HEK293T (cell line): ENCODE measurements around the gene FAM222B.

Experiments used
- CTCF ChIA-PET: fragments of 350-600 bp; formaldehyde crosslinking; extraction: SDS; loops from one replicate; lab custom pipeline; 2021; ENCODE audit warnings: antibody characterized with exemption, inconsistent platforms; lab: Yijun Ruan, JAX
- POLR2A ChIA-PET: fragments of 350-600 bp; formaldehyde crosslinking; extraction: SDS; loops from one replicate; lab custom pipeline; 2020; ENCODE audit warnings: antibody characterized with exemption, inconsistent platforms; lab: Yijun Ruan, JAX
- DNase-seq: peaks from one replicate; pipeline ENCODE4 v3.0.0; 2012; ENCODE audit warnings: mixed read lengths; ENCODE audit errors: extremely low spot score
- ARNT ChIP-seq: fragments of 450-650 bp; IDR thresholded peaks from 2 replicates; pipeline ENCODE4 v1.6.1; 2017; ENCODE audit warnings: mild to moderate bottlenecking
- BHLHE40 ChIP-seq: fragments of 450-650 bp; IDR thresholded peaks from 2 replicates; pipeline ENCODE4 v1.6.1; 2016; ENCODE audit warnings: mild to moderate bottlenecking, moderate library complexity, borderline replicate concordance
- CTBP1 ChIP-seq: fragments of 450-650 bp; IDR thresholded peaks from 2 replicates; pipeline ENCODE4 v1.6.1; 2016; ENCODE audit warnings: borderline replicate concordance
- ELF4 ChIP-seq: fragments of 450-650 bp; IDR thresholded peaks from 2 replicates; pipeline ENCODE4 v1.6.1; 2017; ENCODE audit warnings: antibody characterized with exemption
- FOXA1 ChIP-seq: fragments of 450-650 bp; IDR thresholded peaks from 2 replicates; pipeline ENCODE4 v1.6.1; 2016; ENCODE audit warnings: mild to moderate bottlenecking
- FOXK2 ChIP-seq: fragments of 450-650 bp; IDR thresholded peaks from 2 replicates; pipeline ENCODE4 v1.6.1; 2016; ENCODE audit warnings: mild to moderate bottlenecking
- FOXM1 ChIP-seq: fragments of 450-650 bp; IDR thresholded peaks from 2 replicates; pipeline ENCODE4 v1.6.1; 2017; ENCODE audit warnings: mild to moderate bottlenecking, borderline replicate concordance
- HDGF ChIP-seq: fragments of 450-650 bp; IDR thresholded peaks from 2 replicates; pipeline ENCODE4 v1.6.1; 2017; ENCODE audit warnings: antibody characterized with exemption, borderline replicate concordance
- L3MBTL2 ChIP-seq: fragments of 450-650 bp; conservative IDR thresholded peaks from 2 replicates; pipeline ENCODE4 v1.6.1; 2016; ENCODE audit warnings: mild to moderate bottlenecking
- LEF1 ChIP-seq: fragments of 450-650 bp; IDR thresholded peaks from 2 replicates; pipeline ENCODE4 v1.6.1; 2017; ENCODE audit warnings: mild to moderate bottlenecking, borderline replicate concordance
- NFRKB ChIP-seq: fragments of 450-650 bp; IDR thresholded peaks from 2 replicates; pipeline ENCODE4 v1.6.1; 2016; ENCODE audit warnings: mild to moderate bottlenecking, moderate library complexity
- SP1 ChIP-seq: fragments of 450-650 bp; IDR thresholded peaks from 2 replicates; pipeline ENCODE4 v1.6.1; 2017
- SUZ12 ChIP-seq: fragments of 450-650 bp; IDR thresholded peaks from 2 replicates; pipeline ENCODE4 v1.6.1; 2016; ENCODE audit warnings: mild to moderate bottlenecking
- TARDBP ChIP-seq: fragments of 450-650 bp; IDR thresholded peaks from 2 replicates; pipeline ENCODE4 v1.6.1; 2016
- ZNF384 ChIP-seq: fragments of 450-650 bp; IDR thresholded peaks from 2 replicates; pipeline ENCODE4 v1.6.1; 2016
- TF ChIP-seq, protein P1 (sequence below): fragments of 450-650 bp; IDR thresholded peaks from 2 replicates; pipeline ENCODE4 v1.6.1; 2016

Gene FAM222B

GRCh38 chr17:28734712-28735241 is 107.8 kb downstream of the FAM222B start:
- no peak for TF ChIP-seq TARDBP
- no peak for TF ChIP-seq NFRKB
- TF ChIP-seq HDGF, result no peak
- no peak for TF ChIP-seq FOXM1
- no peak for TF ChIP-seq FOXA1
- no peak for TF ChIP-seq SP1
- TF ChIP-seq SUZ12, result no peak
- DNase-seq, result no peak
- ChIA-PET CTCF (interaction anchor here (1.3 kb wide), 1 partner anchor 8 kb away, joined by 8 read pairs; the partner anchor contains the start of gene TLCD1), POLR2A (interaction anchor here (1.2 to 2.2 kb wide), 4 partner anchors 9 to 15 kb away, joined by 3 to 11 read pairs (median 4); partner anchors contain the start of genes RPL23A, TLCD1 and TRAF4)

- CTCF ChIA-PET, result no interaction called here
- TF ChIP-seq SUZ12, result no peak
- no peak for TF ChIP-seq L3MBTL2
- no peak for TF ChIP-seq TARDBP
- TF ChIP-seq ELF4, result no peak
- no peak for TF ChIP-seq BHLHE40
- POLR2A ChIA-PET, result no interaction called here
- no peak for DNase-seq
Measured at GRCh38 chr17:28733346-28733745, 109.2 kb downstream of the FAM222B start.

- TF ChIP-seq ELF4 (no peak), HDGF (no peak), ARNT (no peak), TARDBP (no peak), CTBP1 (no peak), NFRKB (no peak), SUZ12 (no peak), ZNF384 (no peak), LEF1 (no peak), FOXA1 (no peak), BHLHE40 (no peak)
- TF ChIP-seq, protein P1, sequence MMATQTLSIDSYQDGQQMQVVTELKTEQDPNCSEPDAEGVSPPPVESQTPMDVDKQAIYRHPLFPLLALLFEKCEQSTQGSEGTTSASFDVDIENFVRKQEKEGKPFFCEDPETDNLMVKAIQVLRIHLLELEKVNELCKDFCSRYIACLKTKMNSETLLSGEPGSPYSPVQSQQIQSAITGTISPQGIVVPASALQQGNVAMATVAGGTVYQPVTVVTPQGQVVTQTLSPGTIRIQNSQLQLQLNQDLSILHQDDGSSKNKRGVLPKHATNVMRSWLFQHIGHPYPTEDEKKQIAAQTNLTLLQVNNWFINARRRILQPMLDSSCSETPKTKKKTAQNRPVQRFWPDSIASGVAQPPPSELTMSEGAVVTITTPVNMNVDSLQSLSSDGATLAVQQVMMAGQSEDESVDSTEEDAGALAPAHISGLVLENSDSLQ, result no peak
- ChIA-PET POLR2A (interaction anchor here (1.0 to 11.6 kb wide), 6 partner anchors 10 to 167 kb away, joined by 3 to 409 read pairs (median 44); partner anchors contain the start of genes FLOT2, PROCA1, RPL23A and TRAF4), CTCF (interaction anchor here (4.1 to 6.7 kb wide), 2 partner anchors 19 to 33 kb away, joined by 38 to 185 read pairs; no protein-coding TSS in a partner anchor)
Measured at GRCh38 chr17:28729950-28730330, 112.7 kb downstream of the FAM222B start.

DNA sequence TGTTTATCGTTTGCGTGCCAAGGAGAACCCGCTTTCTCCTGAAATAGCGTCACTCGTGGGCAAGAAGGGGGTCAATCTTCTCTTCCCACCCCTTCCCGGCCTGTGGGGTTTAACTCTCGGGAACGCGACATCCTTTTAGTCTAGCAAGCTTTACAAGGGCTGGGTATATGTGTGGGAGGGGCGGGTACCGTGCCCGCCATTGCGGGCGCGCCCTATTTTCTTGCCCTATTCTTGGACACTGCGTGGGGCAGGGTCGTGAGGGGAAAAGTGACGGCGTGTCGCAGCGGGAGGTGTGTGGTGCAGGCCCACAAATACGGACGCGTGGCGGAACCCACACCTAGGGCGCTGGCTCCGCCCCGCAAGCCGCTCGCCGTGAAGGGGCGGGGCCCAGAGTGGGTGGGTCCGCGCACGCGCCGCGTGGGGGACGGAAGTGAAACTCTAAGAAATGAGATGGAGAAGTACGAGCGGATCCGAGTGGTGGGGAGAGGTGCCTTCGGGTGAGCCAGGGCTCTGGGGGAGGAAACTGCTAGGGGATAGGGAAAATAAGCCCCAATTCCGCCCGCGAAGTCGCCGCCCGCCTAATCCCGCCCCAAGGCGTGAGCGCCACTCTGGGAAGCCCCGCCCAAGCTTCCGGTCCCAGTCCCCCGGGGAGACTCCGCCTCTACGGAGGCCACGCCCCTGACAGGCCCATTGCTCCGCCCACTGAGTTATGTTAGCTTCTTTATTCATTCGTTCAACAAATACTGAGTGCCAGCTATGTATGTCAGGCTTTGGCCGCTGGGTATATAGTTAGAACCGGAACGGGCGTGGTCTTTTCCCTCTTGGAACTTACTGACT is 114.0 kb downstream of the FAM222B start, which contains the start of gene NEK8:
Gene NEK8, plus strand, starts transcription at position 425 of the 837 bp plus-strand sequence. Its CDS starts 26 bp downstream, at position 451.
- no peak for TF ChIP-seq HDGF
- peak; percentile 96 for TF ChIP-seq TARDBP
- no peak for TF ChIP-seq FOXA1
- TF ChIP-seq SUZ12, result no peak
- no peak for TF ChIP-seq FOXM1
- TF ChIP-seq SP1, result no peak
- TF ChIP-seq L3MBTL2, result 0 out of 2 replicates have a peak, but pooled peaks have one; percentile 11
- TF ChIP-seq ELF4, result no peak
- TF ChIP-seq, protein P1, result peak; percentile 75
- no peak for TF ChIP-seq CTBP1
- TF ChIP-seq ZNF384, result no peak
- peak; percentile 81 for DNase-seq
- CTCF ChIA-PET, result interaction anchor here (0.6 to 6.7 kb wide), 16 partner anchors 12 to 388 kb away, joined by 3 to 185 read pairs (median 8); partner anchors contain the start of genes PHF12, PROCA1 and TRAF4
- POLR2A ChIA-PET, result interaction anchor here (0.7 to 11.6 kb wide), 27 partner anchors 9 to 388 kb away, joined by 3 to 409 read pairs (median 6); partner anchors contain the start of genes FAM222B, FLOT2, PHF12 and PROCA1

More at GRCh38 chr17:28729950-28730330, 112.7 kb downstream of the FAM222B start:
- no peak for DNase-seq

DNA sequence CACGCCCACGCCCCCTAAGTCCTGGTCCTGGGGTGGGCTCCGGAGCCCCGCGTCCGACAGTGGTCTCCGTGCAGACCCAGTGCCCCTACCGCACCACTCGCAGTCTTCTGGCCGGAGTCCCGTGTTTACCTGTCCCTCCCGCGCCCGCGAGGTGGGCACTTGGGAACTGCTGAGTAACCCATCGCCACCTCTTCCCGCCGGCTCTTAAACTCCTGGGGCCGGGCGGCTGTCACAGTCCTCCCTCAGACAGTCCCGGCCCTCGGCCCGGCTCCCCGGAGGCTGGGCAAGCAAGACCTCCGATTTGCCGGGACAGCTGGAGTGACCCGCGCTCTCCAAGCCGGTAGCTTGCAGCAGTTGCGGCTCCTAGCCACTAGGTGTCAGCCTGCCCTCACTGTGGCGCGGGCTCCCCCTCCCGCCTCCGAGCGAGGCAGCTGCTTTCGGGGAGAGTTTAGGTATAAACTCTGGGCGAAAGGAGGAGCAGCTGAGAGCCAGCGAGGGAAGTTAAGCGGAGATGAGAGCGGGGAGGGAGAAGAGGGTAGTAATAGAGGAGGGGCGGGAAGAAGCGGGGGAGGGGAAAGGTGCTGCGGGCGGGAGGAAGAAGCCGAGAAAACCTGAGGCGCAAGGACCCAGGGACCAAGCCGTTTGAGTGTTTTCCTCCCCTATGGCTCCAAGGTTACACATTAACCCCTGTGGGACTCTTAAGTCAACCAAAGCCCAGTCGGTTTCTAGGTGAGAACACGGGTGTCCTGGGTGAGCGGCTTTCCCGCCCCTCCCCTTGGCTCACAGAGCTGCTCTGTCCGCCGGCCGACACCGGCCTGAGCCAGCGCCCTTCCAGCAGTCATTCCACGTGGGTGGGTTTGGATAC is 115.7 kb downstream of the FAM222B start:
- DNase-seq, result peak; percentile 57
- TF ChIP-seq ARNT, result no peak
- TF ChIP-seq FOXK2, result no peak
- TF ChIP-seq NFRKB, result no peak
- TF ChIP-seq L3MBTL2, result peak; percentile 61
- no peak for TF ChIP-seq TARDBP
- TF ChIP-seq BHLHE40, result no peak
- CTCF ChIA-PET, result interaction anchor here (0.6 to 6.7 kb wide), 31 partner anchors 8 to 390 kb away, joined by 3 to 185 read pairs (median 5); partner anchors contain the start of genes FAM222B, FLOT2, PHF12 and PROCA1
- POLR2A ChIA-PET, result interaction anchor here (0.7 to 11.6 kb wide), 26 partner anchors 7 to 390 kb away, joined by 3 to 409 read pairs (median 8); partner anchors contain the start of genes FAM222B, FLOT2, PHF12 and PROCA1

- POLR2A ChIA-PET, result interaction anchor here (0.7 to 11.6 kb wide), 20 partner anchors 9 to 391 kb away, joined by 3 to 409 read pairs (median 8); partner anchors contain the start of genes FAM222B, FLOT2, PHF12 and PROCA1
- TF ChIP-seq ELF4 (no peak), SP1 (no peak), SUZ12 (no peak), TARDBP (no peak), L3MBTL2 (no peak), HDGF (no peak), FOXM1 (no peak), ARNT (no peak), BHLHE40 (no peak), LEF1 (no peak), FOXK2 (no peak), ZNF384 (no peak), NFRKB (no peak), CTBP1 (no peak), FOXA1 (no peak)
- TF ChIP-seq, protein P1, result no peak
- DNase-seq, result no peak
- CTCF ChIA-PET, result interaction anchor here (0.6 to 6.7 kb wide), 25 partner anchors 9 to 390 kb away, joined by 3 to 185 read pairs (median 8); partner anchors contain the start of genes FAM222B, FLOT2, PHF12 and PROCA1
Measured at GRCh38 chr17:28726226-28726626, 116.4 kb downstream of the FAM222B start, which contains the start of gene TLCD1. Gene TLCD1 (minus strand): TSS chr17:28726233. CDS start chr17:28726097, 136 bp downstream.
